ENCODE data around the gene ASIC2. TPM values are rescaled to one million over a fixed set of nuclear protein-coding genes. Genes with fewer than 3 reads are reported as not detected.

Gene ASIC2
- total RNA-seq, 1 experiment from 2014 or later: not detected

DNA sequence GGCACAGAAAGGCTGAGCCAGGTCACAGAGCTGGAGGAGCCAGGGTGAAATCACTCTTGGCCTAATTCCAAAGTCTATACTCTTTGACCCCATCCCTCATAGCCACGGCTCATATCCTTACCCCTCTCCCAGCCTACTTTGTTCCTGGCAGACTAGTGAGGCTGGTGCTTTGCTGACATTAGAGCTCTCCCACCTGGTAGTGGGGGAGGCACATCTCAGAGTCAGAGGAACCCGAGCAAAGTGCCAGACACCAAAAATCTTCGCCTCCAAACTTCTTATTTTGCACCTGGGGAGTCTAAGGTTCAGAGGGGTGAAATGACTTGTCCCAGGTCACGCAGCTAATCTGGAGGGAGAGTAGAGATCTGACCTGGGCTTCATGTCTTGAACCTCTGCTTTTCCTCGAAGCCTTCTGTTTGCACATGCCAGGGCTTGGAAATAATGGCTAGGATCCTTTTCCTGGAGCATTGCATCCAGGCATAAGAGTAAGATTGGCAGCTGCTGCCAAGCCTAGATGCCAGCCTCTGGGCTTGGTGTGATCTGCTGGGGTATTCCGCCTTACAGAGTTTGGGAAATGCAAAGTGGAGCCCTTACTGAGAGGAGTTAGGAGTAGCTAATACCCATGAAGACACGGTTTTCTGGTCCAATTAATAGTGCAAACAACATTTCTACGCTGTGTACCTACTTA lies 174.6 kb downstream of the ASIC2 start:
- intact Hi-C loops (cut with micrococcal nuclease): no loop called here

DNA sequence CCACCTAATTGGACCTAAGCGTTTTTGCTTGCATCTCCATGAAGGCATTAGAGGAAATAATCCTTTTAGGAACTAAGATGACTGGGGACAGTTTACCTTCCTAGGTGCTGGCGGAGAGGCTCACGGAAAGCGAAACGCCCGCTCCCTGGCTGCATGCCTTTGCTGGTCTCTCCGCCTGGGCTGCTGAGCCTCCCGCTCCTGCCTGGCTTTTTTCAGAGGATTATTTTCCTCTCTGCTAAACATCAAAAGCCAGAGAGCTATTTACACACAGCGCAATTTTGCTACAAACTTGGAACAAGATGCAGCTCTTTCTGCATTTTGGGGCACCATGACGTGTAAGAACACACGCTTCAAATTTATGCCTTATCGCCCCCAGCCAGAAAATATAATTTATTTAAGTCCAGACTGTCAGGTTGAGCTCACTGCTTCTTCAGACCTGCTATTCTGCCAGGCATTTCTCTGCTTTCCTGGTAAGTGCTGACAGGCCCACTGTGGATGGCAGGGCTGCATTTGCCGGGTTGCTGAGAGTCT lies 177.0 kb downstream of the ASIC2 start:
- DNase-seq (ENCODE audit: unreplicated experiment): no peak
- ChIA-PET POLR2A (interaction anchor here (1.0 kb wide), 1 partner anchor 12 kb away, joined by 3 read pairs; no protein-coding TSS in a partner anchor), CTCF (no interaction called here)
- no TSS peak for BruUV-seq (replicated peaks)
- H3K36me3 Mint-ChIP-seq (ENCODE audit: insufficient read depth, unreplicated experiment): no peaks in the 10 kb centered on the region
- H3K4me1 Mint-ChIP-seq (ENCODE audit: insufficient read depth, unreplicated experiment): peaks cover 17% of the 10 kb centered on the region
- TF ChIP-seq, protein P1, sequence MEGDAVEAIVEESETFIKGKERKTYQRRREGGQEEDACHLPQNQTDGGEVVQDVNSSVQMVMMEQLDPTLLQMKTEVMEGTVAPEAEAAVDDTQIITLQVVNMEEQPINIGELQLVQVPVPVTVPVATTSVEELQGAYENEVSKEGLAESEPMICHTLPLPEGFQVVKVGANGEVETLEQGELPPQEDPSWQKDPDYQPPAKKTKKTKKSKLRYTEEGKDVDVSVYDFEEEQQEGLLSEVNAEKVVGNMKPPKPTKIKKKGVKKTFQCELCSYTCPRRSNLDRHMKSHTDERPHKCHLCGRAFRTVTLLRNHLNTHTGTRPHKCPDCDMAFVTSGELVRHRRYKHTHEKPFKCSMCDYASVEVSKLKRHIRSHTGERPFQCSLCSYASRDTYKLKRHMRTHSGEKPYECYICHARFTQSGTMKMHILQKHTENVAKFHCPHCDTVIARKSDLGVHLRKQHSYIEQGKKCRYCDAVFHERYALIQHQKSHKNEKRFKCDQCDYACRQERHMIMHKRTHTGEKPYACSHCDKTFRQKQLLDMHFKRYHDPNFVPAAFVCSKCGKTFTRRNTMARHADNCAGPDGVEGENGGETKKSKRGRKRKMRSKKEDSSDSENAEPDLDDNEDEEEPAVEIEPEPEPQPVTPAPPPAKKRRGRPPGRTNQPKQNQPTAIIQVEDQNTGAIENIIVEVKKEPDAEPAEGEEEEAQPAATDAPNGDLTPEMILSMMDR (IDR thresholded peaks at IDR 0.05; ENCODE audit: unreplicated experiment): no peak
- no peak overlapping the region for H3K4me3 Mint-ChIP-seq (ENCODE audit: unreplicated experiment)
- H3K27me3 Mint-ChIP-seq (ENCODE audit: insufficient read depth, unreplicated experiment): no peaks in the 10 kb centered on the region
- intact Hi-C loops (cut with micrococcal nuclease): no loop called here
- no peak overlapping the region for H3K27ac Mint-ChIP-seq (ENCODE audit: low read depth, unreplicated experiment)
- no peaks in the 10 kb centered on the region for H3K9me3 Mint-ChIP-seq (ENCODE audit: unreplicated experiment)

More for the DNA sequence above, 174.6 kb downstream of the ASIC2 start:
- ChIA-PET CTCF (interaction anchor here (0.5 to 1.1 kb wide), 4 partner anchors 49 to 329 kb away, joined by 3 to 4 read pairs (median 3); no protein-coding TSS in a partner anchor), POLR2A (no interaction called here)
- no peaks in the 10 kb centered on the region for H3K27me3 Mint-ChIP-seq (ENCODE audit: insufficient read depth, unreplicated experiment)
- no TSS peak for BruUV-seq (replicated peaks)
- TF ChIP-seq, protein P1 (IDR thresholded peaks at IDR 0.05; ENCODE audit: unreplicated experiment): no peak
- peaks cover 11% of the 10 kb centered on the region for H3K4me1 Mint-ChIP-seq (ENCODE audit: insufficient read depth, unreplicated experiment)
- DNase-seq (ENCODE audit: unreplicated experiment): no peak
- H3K36me3 Mint-ChIP-seq (ENCODE audit: insufficient read depth, unreplicated experiment): no peaks in the 10 kb centered on the region
- no peak overlapping the region for H3K27ac Mint-ChIP-seq (ENCODE audit: low read depth, unreplicated experiment)
- H3K4me3 Mint-ChIP-seq (ENCODE audit: unreplicated experiment): no peak overlapping the region
- H3K9me3 Mint-ChIP-seq (ENCODE audit: unreplicated experiment): no peaks in the 10 kb centered on the region

DNA sequence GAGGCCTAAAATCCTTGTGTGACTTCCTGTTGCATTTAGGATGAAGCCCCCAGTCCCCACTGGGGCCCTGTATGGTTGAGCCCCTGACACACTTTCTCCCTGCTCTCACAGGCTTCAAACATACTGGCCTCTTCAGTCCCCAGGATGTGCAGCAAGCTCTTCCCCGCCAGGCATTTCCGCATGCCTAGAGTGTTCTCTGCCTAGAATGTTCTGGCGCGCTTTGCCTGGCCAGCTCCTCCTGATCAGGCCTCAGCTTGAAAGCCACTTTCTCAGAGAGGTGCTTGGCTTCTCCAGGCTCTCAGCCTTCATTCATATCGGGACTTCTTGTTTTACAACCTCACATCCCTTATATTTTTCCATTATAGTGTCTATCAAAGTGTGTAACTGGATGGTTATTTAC lies 177.7 kb downstream of the ASIC2 start:
- Mint-ChIP-seq H3K27ac (ENCODE audit: low read depth, unreplicated experiment) (no peak overlapping the region), H3K27me3 (ENCODE audit: insufficient read depth, unreplicated experiment) (no peaks in the 10 kb centered on the region), H3K4me1 (ENCODE audit: insufficient read depth, unreplicated experiment) (peaks cover 16% of the 10 kb centered on the region), H3K9me3 (ENCODE audit: unreplicated experiment) (no peaks in the 10 kb centered on the region), H3K36me3 (ENCODE audit: insufficient read depth, unreplicated experiment) (no peaks in the 10 kb centered on the region), H3K4me3 (ENCODE audit: unreplicated experiment) (no peak overlapping the region)
- ChIA-PET CTCF (no interaction called here), POLR2A (no interaction called here)
- DNase-seq (ENCODE audit: unreplicated experiment): no peak
- intact Hi-C loops (cut with micrococcal nuclease): no loop called here
- no TSS peak for BruUV-seq (replicated peaks)
- TF ChIP-seq, protein P1 (IDR thresholded peaks at IDR 0.05; ENCODE audit: unreplicated experiment): no peak

DNA sequence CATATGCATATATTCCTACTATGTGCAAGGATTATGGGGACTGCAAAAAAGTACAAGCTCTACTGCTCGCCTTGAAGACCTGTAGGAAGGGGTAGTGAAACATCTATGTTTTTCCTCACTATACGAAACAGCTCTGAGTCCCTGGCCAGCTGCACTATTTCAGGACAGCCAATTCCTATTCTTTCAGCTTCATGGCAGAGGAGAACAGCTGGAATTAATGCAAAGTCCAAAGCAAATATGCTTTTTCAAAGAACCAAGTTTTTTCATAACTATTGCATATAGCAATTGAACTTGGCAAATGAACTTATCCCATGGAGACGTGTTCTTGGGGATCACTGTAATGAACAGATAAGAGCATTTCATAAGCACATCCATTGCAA lies 179.1 kb downstream of the ASIC2 start:
- no peak for DNase-seq (ENCODE audit: unreplicated experiment)
- Mint-ChIP-seq H3K27me3 (ENCODE audit: insufficient read depth, unreplicated experiment) (no peaks in the 10 kb centered on the region), H3K4me3 (ENCODE audit: unreplicated experiment) (no peak overlapping the region), H3K36me3 (ENCODE audit: insufficient read depth, unreplicated experiment) (no peaks in the 10 kb centered on the region), H3K27ac (ENCODE audit: low read depth, unreplicated experiment) (no peak overlapping the region), H3K9me3 (ENCODE audit: unreplicated experiment) (no peaks in the 10 kb centered on the region), H3K4me1 (ENCODE audit: insufficient read depth, unreplicated experiment) (peaks cover 16% of the 10 kb centered on the region)
- ChIA-PET CTCF (interaction anchor here (0.6 kb wide), 1 partner anchor 23 kb away, joined by 3 read pairs; no protein-coding TSS in a partner anchor), POLR2A (no interaction called here)
- no TSS peak for BruUV-seq (replicated peaks)
- intact Hi-C loops (cut with micrococcal nuclease): no loop called here
- TF ChIP-seq, protein P1 (IDR thresholded peaks at IDR 0.05; ENCODE audit: unreplicated experiment): no peak
